Amniotic stem cell (primary cell): Measurements from ENCODE around the gene HIF1A.
"Not testable (repeated sequence)": the region's sequence is repeated elsewhere in the genome, so short reads cannot be mapped to it uniquely, and the experiment has no call there.

Source experiments
- DNase-seq: peaks from one replicate; lab custom pipeline; 2025; lab: John Stamatoyannopoulos, UW

HIF1A gene

DNA sequence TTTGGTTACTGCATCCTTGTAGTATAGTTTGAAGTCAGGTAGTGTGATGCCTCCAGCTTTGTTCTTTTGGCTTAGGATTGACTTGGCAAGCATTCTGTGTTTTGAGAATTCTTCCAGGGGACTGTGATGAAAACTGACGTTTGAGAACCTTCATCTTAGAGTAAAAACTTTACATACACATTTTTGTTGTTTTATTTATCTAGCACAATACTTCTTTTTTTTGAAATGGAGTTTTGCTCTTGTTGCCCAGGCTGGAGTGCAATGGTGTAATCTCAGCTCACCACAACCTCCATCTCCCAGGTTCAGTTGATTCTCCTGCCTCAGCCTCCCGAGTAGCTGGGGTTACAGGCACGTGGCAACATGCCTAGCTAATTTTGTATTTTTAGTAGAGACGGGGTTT, 13.4 kb downstream of the HIF1A start:
- DNase-seq = not testable (repeated sequence)

DNA sequence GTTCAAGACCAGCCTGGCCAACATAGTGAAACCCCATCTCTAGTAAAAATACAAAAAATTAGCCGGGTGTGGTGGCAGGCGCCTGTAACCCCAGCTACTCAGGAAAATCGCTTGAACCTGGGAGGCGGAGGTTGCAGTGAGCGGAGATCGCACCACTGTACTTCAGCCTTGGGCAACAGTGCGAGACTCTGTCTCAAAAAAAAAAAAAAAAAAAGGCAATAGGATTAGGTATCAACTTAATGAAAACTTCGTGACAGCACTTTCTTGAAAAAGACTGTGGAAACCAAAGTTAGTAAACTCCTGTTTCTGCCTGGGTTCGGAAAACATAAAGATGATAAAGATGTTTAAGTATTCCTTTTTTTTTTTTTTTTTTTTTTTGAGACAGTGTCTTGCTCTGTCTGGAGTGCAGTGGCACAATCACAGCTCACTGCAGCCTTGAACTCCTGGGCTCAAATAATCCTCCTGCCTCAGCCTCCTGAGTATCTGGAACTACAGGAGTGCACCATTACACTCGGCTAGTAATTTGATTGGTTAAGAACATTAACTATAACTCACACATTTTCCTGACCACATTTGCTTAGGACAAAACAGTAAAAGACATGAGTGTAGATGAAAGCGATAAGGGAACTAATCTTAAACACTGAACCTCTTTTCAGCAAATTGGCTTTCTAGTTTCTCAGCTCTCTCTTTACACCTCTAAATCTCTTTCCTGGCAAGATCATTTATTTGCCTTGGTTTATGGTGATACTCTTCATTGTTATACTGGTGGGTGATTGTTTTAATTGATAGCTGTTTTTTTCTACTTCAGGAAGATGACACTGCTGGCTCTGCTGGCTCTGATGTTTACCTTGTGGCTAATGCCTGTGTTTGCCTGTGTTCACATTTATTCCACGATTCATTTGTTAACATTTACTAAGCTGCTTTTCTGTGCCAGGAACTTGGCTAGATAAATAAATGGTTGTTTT, 15.8 kb downstream of the HIF1A start:
- no peak for DNase-seq

DNA sequence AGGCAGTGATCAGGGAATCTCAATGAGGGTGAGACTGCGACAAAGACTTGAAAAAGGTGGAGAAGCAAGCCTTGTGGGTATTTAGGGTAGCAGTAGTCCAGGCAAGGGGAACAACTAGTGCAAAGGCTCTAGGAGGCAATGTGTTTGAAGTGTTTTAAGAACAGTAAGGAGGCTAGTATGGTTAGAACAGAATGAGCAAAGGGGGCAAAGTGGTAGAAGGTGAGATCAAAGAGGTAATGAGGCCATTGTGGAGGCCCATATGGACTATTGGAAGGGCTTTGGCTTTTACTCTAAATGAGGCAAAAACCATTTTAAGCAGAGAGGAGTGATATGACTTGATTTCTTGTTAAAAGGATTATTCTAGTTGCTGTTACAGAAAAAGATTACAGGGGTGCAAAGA, 16.8 kb downstream of the HIF1A start:
- no peak for DNase-seq

DNA sequence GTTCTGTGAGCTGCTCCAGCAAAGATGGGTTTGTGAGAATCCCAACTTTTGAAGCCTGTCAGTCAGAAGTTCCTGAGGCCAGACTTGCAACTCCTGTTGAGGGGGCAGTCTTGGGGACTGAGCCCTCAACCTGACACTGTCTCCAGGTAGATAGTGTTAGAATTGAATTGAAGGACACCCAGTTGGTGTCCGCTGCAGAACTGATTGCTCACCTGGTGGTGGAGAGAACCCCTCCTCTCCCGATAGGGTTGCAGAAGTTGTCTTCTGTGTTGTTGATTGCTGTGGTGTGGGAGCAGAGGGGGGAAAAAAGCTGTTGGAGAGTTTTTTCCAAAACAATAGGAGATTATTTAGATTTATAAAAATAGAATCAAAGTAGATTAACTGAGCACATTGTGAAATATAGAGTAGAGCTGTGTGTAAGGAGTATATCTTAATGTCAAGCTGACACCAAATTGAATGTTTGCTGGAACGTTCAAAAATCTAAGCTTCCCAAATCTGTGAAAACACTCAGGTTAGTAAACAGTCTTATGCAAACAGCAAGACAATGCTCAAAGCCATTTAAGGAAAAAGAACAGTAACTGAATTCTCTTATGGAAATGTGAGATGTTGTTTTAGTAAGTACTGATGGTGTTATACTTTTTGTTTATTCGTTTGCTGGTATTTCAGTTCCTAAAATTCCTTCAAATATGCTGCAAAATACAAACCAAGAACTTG, 18.6 kb downstream of the HIF1A start:
- no peak for DNase-seq

DNA sequence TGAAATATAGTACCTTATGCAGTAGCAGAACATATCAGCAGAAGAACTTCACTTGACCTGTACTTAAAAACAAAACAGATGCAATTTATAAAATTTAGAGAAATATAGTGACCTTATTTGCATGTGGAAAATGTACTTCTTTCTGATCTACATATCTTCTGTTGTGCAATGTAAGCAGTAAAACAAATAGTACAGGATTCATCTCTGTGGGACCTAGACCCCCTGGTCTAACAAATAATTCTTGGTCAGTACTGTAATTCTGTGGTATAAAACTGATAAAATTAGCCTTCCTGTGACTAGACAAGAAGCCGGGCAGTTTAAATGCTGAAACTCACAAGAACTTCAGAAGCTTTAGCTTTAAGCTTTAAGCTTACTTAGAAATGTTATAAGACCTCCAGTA, 21.6 kb downstream of the HIF1A start:
- DNase-seq = no peak

DNA sequence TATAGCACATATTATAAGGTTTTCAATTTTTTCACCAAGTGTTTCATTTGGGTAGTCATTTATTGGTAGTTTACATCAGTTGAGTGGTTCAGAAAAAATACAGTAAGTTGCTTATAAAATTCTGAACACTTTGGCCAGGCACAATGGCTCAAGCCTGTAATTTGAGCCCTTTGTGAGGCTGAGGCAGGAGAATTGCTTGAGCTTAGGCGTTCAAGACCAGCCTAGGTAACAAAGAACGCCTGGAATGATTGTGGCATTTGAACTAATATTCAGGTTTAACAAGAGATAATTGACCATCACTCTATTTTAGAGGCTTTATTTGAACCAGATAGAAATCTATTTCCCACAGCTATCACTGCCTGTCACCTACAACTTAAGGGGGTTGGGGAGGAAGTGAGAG, 22.7 kb downstream of the HIF1A start:
- DNase-seq = no peak

DNA sequence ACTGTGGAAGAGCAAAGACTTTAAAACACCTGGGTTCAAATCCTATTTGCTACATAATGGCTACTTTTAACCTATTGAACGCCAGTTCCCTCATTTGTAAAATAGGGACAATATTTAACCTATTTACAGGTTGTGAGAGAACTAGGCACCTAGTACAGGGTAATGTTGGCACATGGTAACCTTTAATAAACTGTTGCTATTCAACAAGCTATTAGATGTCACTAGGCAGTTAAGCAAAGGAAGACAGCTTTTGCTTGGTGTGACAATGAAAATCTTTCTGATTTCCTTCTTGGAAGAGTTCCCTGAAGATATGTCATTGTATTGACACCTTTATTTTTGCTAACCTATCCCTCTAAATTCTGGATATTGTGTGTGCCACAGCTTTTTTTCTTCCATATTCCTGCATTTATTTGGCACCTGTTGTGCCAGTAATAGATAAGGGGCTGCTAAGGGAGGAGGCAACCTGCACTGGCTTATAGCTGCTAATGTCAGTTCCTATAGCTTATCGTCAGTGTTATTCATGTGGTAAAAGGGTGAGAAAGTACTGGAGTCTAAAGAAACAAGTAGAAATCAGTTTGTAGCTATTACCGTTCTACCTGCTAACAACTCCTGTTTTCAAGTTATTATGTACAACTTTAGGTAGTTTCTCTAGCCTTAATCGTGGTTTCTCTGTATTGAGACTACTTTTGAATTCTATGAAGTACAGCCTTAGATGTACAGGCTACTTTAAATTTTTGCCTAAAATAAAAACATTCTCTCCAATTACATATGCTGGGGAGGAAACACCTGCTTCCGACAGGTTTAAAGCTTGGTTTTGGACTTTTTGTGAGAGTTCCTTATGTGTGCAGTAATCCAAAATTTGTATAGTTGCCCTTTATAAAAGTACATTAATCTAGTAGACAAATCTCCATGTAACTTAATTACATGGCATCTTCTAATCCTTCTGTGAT, 24.3 kb downstream of the HIF1A start:
- no peak for DNase-seq

DNA sequence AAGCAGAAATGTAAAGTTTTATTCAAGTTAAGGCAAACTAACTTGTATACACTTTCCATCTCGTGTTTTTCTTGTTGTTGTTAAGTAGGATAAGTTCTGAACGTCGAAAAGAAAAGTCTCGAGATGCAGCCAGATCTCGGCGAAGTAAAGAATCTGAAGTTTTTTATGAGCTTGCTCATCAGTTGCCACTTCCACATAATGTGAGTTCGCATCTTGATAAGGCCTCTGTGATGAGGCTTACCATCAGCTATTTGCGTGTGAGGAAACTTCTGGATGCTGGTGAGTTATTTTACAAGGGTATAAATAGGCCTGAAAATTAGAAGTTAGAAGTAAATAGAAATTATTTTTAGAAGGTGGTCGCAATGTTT, 25.0 kb downstream of the HIF1A start:
- no peak for DNase-seq

DNA sequence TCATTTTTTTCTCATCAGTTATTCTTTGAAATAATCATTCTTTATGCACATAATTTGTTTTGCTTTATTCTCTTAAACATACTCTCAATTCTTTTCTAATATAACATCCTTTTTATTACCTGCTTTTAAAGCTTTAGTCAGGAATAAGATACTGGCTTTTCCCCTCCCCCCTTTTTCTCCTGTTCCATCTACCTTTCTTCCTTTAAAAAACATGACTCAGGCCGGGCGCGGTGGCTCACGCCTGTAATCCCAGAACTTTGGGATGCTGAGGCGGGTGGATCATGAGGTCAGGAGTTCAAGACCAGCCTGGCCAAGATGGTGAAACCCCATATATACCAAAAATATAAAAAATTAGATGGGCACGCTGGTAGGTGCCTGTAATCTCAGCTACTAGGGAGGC, 25.4 kb downstream of the HIF1A start:
- DNase-seq = no peak

DNA sequence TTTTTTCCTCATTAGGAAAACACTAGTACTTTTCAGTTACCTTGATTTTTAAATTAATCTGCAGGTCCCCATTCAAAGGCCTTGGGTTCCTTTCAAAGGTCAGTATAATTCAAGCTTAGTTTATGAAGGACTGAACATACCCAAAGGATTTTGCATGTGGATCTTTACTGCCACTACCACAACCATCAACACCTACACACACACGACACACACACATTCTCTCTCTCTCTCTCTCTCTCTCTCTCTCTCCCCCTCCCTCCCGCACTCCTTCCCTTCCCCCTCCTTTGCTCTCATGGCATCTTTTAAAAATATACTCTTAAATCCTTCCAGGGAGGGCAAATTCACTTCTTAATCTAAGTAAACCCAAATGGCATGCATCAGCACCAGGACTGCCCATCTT, 28.8 kb downstream of the HIF1A start:
- no peak for DNase-seq

DNA sequence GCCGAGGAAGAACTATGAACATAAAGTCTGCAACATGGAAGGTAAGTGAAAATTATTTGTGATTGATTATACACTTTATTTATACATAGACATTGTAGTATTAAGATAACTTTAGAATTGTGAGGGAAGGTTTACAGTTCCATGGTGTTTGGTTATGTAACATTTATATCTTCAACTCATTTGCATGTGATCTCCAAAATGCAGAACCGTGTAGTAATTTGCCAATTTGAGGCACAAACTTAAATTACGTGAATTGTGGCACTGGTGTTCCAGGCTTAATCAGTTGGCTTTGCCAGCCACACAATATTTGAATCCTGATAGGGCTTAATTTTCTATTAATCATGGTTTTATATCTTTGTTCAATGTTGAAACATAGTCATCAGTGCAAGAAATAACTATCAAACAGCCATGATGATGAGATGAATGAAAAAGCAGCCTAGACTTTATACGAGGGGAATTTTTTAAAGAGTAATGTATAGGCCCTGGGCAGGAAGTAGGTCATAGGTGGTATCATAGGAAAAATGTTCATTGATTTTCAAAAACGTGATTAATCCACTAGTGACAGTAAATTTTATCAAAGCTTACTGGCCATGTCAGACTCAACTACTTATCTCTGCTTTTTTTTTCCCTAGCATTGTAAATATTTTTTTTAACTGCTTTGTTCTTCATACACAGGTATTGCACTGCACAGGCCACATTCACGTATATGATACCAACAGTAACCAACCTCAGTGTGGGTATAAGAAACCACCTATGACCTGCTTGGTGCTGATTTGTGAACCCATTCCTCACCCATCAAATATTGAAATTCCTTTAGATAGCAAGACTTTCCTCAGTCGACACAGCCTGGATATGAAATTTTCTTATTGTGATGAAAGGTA, 31.7 kb downstream of the HIF1A start:
- no peak for DNase-seq

DNA sequence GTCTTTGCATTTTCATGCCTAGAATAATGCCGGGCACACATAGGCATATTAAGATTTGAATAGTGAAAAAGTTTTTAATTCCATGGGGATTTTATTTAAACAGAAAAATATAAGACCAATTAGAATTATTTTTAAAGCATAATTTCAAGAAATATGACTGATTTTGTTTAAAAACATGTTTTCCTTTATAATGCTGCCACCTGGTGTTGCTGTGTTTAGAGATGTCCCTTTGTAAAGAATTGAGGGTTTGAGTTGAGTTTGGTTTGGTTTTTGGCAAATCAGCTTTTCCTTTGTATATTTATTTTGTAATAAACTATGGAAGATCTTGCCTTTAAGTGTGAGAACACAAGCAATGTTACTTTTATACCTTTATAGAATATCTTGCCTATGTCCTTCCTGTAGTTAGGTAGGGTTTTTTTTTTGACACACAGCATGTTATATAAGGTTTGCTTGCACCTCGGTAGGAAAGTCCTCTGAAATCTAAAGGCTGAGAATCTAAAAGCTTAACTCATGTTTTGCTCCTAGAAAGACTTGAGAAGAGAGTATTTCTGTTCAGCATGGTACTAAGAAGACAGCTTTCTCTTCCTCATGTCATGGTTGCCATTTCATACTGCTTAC, 35.6 kb downstream of the HIF1A start:
- DNase-seq = no peak

DNA sequence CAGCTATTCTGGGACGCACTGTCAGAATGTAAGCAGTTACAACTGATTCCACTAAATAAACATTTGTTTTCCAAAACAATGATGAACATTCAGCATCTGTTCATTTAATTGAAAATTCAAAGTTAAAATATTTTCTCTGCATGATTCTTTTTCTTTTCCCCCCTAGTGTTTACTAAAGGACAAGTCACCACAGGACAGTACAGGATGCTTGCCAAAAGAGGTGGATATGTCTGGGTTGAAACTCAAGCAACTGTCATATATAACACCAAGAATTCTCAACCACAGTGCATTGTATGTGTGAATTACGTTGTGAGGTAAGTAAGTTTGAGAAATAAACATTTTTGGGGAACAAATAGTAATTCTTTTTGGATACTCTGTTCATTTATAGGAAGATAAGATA, 38.7 kb downstream of the HIF1A start:
- no peak for DNase-seq

DNA sequence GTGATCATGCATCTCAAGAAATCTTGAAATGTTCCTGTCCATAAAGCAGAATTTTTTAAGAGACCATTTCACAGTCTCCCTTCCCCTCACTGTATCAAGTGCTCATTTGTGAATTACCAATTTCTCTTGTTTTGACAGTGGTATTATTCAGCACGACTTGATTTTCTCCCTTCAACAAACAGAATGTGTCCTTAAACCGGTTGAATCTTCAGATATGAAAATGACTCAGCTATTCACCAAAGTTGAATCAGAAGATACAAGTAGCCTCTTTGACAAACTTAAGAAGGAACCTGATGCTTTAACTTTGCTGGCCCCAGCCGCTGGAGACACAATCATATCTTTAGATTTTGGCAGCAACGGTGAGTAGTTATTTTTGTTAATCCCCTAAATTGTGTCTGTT, 41.4 kb downstream of the HIF1A start:
- no peak for DNase-seq

DNA sequence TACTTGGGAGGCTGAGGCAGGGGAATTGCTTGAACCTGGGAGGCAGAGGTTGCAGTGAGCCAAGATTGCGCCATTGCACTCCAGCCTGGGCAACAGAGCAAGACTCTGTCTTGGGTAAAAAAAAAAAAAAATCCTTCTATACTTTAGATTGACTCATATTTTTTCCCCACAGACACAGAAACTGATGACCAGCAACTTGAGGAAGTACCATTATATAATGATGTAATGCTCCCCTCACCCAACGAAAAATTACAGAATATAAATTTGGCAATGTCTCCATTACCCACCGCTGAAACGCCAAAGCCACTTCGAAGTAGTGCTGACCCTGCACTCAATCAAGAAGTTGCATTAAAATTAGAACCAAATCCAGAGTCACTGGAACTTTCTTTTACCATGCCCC, 42.6 kb downstream of the HIF1A start:
- no peak for DNase-seq

DNA sequence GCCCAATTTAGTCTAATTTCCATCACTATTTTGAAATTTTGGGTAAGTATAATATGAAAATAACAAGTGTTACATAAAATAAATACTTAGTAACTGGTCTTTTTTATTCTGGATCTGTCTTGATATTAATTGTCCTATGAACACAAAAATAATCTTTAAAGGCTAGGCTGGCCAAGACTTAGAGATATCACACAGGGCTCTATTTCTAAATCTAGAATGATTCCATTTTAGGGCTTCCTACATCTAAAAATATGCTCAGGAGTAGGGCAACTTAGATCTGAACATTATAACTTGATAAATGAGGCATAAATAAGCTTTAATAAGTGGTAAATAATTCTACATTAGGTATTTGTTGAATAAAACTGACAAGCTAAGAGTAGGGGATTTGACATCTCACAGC, 43.8 kb downstream of the HIF1A start:
- no peak for DNase-seq

DNA sequence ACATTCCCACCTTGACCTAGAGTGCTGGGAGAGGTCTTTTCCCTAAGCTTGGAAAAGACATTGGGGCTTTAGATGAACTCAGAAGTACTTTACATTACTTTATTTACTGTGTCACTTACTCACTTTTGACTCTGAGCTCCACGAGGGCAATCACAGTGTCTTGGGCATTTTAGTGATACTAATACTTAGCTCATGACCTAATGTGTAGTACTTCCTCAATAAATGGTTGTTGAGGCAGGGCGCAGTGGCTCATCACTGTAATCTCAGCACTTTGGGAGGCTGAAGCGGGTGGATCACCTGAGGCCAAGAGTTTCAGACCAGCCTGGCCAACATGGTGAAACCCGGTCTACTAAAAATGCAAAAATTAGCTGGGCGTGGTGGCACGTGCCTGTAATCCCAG, 47.1 kb downstream of the HIF1A start:
- no peak for DNase-seq

DNA sequence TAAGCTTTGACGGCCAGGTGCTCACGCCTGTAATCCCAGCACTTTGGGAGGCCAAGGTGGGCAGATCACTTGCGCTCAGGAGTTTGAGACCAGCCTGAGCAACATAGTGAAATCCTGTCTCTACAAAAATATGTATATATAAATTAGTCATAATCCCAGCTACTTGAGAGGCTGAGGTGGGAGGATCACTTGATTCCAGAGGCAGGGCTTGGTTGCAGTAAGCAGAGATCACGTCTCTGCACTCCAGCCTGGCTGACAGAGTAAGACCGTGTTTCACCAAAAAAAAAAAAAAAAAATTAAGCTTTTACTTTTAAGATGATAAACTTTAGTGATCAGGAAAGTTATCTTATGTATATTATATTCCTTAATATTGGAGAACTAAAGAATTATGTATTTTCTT, 48.9 kb downstream of the HIF1A start:
- DNase-seq = no peak

DNA sequence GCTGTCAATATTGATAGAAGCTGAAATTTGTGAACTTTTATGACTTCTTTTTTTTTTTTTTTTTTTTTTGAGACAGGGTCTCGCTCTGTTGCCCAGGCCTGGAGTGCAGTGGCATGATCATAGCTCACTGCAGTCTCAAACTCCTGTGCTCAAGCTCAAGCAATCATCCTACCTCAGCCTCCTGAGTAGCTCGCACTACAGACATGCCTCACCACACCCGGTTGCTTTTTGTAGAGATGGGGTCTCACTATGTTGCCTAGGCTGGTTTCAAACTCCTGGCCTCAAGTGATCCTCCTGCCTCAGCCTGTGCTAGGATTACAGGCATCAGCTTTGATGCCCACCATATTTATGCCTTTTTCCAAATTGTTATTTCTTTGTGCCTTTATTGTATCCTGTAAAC, 51.0 kb downstream of the HIF1A start:
- DNase-seq = not testable (repeated sequence)

DNA sequence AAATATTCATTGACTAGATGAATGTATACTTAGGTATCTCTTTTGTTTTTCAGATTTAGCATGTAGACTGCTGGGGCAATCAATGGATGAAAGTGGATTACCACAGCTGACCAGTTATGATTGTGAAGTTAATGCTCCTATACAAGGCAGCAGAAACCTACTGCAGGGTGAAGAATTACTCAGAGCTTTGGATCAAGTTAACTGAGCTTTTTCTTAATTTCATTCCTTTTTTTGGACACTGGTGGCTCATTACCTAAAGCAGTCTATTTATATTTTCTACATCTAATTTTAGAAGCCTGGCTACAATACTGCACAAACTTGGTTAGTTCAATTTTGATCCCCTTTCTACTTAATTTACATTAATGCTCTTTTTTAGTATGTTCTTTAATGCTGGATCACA, 51.6 kb downstream of the HIF1A start:
- DNase-seq = no peak

DNA sequence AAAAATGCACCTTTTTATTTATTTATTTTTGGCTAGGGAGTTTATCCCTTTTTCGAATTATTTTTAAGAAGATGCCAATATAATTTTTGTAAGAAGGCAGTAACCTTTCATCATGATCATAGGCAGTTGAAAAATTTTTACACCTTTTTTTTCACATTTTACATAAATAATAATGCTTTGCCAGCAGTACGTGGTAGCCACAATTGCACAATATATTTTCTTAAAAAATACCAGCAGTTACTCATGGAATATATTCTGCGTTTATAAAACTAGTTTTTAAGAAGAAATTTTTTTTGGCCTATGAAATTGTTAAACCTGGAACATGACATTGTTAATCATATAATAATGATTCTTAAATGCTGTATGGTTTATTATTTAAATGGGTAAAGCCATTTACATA, 52.0 kb downstream of the HIF1A start:
- DNase-seq = no peak
